ENCODE measurements around the gene SAFB2.

SAFB2 gene

DNA sequence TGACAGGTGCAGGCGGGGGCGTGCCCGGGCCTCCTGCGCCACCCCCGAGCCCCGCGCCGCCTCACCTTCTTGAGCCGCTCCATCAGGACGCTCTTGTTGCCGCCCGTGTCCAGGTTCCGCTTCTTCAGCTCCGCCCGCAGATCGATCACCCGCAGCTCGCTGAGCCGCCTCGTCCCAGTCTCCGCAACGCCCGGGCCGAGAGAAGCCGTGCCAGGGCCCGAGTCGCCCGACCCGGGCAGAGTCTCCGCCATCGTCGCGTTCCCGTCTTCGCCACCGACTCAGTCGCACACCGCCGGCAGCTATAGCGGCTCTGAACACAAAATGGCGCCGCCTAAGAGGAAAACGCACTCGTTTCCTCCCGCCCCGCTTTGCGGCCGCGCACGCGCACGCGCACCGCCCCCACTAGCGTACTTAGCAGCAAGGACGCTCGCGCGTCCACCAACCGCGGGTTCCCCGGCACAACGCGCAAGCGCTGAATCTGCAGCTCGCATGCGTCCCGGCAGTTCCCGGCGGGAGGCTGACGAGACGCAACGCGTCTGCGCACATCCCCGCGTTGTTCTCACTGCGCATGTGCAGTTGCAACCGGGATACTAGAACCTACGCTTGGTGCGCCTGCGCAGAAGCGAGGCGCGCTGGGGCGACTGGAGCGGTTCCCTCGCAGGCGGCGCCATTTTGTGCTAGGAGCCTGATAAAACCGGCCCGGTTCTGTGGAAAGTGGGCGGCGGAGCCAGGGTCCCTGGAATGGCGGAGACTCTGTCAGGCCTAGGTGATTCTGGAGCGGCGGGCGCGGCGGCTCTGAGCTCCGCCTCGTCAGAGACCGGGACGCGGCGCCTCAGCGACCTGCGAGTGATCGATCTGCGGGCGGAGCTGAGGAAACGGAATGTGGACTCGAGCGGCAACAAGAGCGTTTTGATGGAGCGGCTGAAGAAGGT lies at the start of gene SAFB2, which contains the start of gene SAFB:
Gene SAFB2 (minus strand): TSS at position 312 of the 932 bp plus-strand sequence. CDS start 61 bp downstream, at position 251.
Gene SAFB (plus strand): TSS at position 619 of the 932 bp plus-strand sequence. CDS start 123 bp downstream, at position 742.
- peak; percentile 99 to 100 for DNase-seq (ENCODE audit: low read depth in 2 of 2)

DNA sequence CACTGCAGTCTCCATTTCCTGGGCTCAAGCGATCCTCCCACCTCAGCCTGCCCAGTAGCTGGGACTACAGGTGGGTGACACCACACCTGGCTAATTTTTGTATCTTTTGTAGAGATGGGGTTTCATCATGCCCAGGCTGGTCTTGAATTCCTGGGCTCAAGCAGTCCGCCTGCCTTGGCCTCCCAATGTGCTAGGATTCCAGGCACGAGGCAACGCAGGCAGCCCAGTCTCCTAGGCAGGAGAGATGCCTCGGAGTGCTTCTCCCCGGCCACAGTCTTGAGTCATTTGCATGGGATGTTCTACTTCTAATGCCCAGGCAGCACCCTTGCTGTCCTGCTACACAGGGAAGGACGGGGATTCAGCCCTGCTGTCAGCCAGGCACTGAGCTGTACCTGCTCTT lies 49.0 kb upstream of the SAFB2 start:
- no peak for DNase-seq (ENCODE audit: low read depth in 2 of 2)

DNA sequence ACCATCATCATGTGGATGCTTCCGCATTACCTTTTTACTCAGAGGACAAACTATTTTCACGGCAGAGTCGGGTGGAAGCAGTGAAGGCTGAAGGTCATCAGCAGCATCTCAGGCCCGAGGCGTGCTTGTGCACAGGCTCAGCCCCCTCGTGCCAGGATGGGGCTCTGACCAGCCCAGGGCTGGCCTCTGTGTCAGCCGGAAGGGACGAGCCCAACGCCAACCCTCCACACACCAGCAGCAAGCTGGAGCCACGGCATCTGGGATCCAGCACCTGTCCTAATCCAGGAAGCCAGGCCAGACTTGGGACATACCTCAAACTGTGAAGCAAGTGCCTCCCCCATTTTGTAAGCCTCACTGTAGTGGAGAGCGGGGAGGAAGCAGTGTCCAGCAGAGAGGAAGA lies 46.6 kb upstream of the SAFB2 start:
- DNase-seq (ENCODE audit: low read depth in 2 of 2) = no peak

DNA sequence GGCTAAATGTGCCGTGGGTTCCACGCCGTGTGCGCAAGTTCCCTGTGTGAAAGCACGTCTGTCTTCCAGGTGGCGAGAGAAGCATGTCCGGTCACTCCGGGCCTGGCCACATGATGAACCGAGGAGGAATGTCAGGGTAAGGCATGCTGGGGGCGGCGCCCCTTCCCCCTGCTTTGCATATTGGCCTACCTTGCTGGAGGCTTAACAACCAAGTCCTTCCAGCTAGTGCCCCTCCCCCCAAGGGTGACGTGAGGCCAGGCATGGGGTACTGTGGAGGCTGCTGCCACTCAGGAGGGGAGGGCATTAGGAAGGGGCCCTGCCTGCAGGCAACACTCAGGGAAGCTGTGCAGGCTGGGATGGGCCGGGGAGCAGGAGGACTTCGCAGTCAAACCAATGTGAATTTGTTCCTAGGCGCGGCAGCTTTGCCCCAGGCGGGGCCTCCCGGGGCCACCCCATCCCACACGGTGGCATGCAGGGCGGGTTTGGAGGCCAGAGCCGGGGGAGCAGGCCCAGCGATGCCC lies 45.2 kb upstream of the SAFB2 start:
- no peak for DNase-seq (ENCODE audit: low read depth in 2 of 2)

DNA sequence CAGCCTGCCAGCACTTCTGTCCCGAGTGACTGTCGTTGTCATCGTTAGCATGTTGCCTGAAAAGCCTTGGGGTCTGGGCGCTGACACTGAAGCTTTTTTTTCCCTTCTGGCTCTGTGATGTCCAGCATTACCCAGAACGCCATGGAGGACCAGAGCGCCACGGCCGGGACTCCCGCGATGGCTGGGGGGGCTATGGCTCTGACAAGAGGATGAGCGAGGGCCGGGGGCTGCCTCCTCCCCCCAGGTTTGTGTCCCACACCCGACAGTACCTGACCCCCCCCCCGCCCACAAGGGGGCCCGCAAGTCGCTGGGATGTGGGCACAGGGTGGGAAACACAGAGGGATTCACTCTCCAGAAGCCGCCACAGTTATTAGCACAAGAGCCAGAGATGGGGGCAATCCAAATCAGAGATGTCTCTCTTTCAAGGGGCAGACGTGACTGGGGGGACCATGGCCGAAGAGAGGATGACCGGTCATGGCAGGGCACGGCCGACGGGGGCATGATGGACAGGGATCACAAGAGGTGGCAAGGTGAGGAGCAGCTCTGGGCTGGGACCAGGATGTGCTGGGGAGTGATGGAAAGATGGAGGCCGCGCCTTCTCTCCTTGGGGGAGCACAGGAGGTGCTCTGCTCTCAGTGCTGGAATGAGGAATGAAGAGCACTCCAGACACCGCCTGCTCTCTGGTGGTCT lies 44.5 kb upstream of the SAFB2 start:
- DNase-seq (ENCODE audit: low read depth in 2 of 2) = no peak

DNA sequence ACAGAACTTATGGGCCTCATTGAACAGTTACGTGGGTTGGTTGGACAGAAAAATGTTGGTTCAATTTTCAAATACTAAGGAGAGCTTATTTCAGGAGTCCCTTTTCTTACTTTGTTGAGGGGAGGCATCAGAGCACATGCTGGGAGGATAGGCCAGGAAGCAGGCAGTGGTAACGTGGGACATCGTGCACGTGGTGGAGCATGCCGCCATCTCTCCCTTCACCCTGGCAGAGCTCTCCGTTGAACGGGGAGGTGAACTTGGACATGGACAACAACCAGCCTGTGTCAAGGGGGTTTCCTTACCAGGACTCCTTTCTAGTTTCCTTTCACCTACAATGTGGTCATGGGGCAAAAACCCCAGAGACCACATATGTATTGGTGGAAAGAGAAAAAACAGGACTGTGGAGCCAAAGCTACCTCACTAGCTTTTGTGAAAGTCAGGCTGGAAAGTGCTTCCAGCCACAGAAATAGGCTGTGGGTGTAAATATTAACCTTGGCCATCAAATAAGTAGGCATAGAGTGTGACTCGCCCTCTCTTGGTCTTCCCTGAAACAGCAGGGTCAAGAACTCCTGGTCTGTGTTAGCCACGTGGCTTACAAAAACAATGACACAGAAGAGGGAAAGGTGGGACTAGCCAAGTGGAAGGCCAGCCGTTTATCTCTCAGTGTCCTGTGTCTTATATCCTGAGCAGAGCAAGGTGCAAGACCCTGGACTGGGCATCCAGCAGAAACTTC lies 43.4 kb upstream of the SAFB2 start:
- no peak for DNase-seq (ENCODE audit: low read depth in 2 of 2)

DNA sequence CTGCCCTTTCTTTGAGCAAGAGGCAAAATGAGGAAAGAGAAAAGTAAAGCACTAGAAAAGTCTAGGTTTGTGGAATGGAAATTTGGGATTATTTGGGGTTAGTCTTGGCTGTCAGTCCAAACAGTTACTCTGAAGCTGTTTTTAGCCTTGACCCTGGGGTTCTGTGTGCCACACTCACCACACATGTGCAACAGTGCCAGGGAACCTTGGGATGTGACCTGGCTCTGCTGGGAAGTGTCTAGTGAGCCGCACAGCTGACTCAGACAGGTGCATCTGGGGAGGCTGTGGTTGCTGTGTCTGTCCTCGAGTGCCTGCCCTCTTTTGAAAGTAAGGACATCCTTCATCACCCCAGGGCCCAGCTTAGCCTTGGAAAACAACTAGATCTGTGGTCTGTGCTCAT lies 41.9 kb upstream of the SAFB2 start:
- DNase-seq (ENCODE audit: low read depth in 2 of 2) = no peak

DNA sequence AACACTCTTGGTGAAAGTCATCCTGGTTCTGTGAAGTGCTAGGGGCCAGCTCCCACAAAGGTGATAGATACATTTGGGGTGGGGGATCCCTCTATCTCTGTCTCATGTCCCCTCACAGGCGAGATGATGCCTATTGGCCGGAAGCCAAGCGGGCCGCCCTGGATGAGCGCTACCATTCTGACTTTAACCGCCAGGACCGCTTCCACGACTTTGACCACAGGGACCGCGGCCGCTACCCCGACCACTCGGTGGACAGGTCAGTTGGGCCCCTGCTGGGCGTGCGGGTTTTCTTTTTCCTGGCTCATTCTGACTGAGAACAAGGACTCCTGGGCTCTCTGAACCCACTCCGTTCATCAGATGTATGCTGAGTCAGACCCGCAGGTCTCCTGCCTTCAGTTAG lies 41.3 kb upstream of the SAFB2 start:
- no peak for DNase-seq (ENCODE audit: low read depth in 2 of 2)

DNA sequence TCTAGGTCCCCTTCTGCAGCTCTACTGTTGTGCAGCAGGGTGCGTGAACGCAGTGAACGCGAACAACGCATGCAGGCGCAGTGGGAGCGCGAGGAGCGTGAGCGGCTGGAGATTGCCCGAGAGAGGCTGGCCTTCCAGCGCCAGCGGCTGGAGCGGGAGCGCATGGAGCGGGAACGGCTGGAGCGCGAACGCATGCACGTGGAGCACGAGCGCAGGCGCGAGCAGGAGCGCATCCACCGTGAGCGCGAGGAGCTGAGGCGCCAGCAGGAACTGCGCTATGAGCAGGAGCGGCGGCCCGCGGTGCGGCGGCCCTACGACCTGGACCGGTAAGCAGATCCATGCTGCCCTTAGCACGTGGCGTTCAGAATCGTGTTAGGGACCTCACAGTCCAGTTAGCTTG lies 38.9 kb upstream of the SAFB2 start:
- no peak for DNase-seq (ENCODE audit: low read depth in 2 of 2)

DNA sequence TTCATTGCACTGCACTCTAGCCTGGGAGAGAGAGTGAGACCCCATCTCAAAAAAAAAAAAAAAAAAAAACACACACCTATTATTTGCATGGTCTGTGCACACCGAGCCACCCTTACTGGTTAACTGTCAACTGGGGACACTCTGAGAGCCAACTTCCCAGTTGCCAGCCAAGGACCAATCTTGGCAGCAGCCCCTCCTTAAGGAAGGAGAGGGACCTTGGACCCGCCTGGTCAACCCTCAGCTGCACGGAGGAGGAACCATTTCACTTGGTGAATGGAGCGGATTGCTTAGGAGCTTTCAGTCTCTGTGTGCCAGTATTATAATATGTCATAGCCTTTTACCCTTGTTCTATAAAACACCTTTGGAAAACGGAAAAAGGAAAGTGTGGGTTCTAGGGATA lies 32.8 kb upstream of the SAFB2 start:
- DNase-seq (ENCODE audit: low read depth in 2 of 2) = no peak

DNA sequence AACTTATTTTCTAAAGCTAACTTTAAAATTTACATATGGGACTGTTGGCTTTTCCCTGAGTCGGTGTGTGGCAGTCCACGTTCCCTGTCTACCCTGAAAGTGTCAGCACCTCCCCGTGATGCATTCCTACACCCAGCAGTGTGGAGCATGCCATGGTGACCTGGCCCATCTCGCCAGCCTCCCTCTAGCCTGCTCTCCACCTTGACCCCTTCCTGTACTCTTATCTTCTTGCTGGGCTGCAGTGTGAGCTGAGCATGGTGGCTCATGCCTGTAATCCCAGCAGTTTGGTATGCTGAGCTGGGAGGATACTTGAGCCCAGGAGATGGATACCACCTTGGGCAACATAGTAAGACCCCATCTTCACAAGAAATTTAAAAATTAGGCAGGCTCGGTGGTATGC lies 32.4 kb upstream of the SAFB2 start:
- no peak for DNase-seq (ENCODE audit: low read depth in 2 of 2)

DNA sequence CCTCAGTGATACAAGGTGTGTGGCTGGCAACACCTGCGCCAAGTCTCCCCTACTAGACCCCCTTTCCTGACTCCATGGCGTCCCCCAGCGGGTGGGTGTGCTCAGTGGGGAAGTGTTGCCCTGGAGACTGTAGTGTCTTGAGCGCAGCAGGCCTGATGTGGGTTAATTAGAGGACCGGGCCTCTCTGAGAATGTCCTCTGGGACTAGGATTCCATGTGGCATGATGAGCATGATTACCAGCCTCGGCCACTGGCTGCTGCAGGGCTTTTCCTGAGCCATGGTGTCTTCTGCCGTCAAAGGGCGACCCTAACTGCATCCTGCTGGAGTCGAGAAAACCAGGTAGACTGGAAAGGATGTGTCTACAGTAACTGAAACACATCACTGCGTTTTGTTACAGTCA lies 29.7 kb upstream of the SAFB2 start:
- DNase-seq (ENCODE audit: low read depth in 2 of 2) = no peak

DNA sequence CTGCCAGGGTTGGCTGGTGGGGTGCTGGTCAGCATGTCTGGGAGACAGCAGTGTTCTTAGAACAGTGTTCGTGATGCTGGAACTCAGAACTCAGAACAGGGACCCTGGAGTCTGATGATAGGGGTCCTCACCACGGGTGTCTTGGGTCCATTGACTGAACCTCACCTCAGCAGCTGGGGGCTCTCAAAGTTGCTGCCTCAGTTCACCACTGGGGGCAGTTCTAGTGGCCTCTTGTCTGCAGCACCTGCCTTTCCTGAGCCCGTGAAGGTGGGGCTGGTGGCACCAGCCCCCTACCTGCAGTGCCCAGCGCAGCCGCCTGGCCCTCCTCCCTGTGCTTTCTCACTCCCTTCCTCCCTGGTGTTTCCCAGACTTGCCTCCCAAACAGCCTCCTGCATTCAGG lies 28.8 kb upstream of the SAFB2 start:
- no peak for DNase-seq (ENCODE audit: low read depth in 2 of 2)

DNA sequence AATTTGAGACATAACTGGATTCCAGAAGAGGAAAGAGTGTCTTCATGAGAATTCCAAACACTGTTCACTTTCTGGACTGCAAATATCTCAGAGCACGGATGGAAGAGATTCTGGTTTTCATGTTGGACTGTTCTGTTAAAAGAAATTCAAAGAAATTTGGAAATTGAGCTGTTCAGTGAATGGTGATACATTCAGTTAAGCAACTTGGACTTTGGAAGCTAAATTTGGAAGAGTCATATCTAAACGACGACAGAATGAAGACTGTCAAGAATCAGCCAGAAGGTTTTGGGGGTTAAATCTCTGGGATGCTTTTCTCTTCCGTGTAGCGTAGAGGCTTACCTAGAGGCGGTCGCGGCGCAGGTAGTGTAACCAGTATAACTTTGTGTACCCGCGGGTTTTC lies 25.9 kb upstream of the SAFB2 start:
- no peak for DNase-seq (ENCODE audit: low read depth in 2 of 2)

DNA sequence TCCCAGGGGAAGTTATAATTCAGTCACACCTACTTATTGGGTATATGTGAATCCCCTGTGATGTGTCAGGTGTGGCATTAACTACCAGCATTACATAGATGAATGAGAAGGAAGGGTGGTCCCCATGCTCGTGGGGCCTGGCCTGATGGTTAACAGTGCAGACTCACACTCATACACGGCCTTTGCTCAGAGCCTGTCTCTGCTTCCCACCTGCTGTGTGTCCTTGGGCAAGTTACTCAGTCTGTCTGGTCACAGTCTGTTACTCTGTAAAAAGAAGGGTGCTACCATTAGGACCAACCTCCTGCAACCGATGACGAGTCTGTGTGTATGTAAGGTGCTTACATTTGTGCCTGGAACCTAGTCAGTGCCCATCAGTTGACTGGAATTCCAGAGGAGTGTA lies 24.1 kb upstream of the SAFB2 start:
- DNase-seq (ENCODE audit: low read depth in 2 of 2) = no peak

DNA sequence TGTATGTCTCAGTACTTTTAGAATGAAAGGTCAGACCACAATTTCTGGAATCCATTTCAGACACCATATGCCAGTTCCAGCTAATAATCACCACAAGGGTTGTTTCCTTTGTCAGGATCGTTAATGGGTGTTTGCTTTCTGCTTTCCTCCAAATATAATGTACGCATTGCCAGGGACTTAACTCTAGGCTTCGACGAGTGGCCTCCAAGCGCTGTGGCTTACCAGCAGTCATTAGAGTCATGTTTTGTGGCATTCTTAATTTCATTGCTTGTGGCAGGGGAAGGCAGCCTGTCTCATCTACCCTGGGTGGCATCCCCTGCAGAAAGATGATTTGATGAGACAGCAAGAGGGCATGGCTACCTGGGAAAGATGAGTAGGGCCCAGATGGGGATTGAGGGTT lies 22.8 kb upstream of the SAFB2 start:
- DNase-seq (ENCODE audit: low read depth in 2 of 2) = no peak

DNA sequence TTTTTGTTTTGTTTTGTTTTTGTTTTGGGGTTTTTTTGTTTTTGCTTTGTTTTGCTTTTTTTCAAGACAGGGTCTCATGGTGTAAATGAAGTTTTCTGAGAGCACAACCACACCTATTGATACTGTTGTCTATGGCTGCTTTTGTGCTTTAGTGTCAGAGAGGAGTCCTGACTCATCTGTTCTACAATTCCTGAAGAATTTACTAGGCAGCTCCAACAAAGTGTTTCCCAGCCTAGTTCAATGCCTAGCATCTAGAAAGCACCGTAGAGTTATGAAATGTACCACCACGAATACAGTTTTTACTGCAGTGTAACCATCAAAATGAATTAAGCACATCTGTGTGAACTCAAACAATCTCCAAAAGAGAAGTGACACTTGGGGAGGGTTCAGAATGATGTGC lies 21.5 kb upstream of the SAFB2 start:
- no peak for DNase-seq (ENCODE audit: low read depth in 2 of 2)

DNA sequence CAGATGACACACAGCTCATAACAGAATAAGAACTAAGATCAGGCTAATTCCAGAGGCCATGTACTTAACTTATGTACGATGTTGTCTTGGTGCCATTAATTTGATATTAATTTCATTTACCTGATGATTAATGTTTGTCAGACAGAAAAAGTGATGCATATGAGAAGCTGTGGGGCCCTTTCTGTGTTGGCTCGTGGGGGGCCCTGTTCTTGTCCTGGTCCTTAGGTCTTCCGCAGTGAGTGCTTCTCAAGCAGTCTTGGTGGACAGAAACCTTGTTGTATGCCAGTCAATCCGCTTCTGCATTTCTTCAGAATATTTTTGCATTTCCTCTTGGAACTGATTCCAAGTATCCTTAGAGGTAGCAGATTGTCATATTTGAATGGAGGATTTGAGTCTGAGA lies 20.5 kb upstream of the SAFB2 start:
- no peak for DNase-seq (ENCODE audit: low read depth in 2 of 2)

DNA sequence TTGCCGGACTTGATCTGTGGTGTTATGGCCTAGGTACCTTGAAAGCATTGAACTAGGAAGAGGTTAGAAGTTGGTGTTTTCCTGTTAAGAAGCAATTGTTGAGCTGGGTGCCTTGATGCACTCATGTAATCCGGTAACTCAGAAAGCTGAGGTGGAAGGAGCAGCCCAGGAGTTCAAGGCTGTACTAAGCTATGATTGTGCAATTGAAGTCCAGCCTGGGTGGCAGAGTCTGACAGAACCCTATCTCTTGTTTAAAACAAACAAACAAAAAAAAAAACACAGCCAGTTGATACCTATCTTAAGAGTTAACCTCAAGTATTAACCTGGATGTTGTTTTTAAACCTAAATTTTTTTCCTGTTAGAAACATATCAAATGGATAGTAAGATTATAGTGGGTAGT lies 19.6 kb upstream of the SAFB2 start:
- no peak for DNase-seq (ENCODE audit: low read depth in 2 of 2)

DNA sequence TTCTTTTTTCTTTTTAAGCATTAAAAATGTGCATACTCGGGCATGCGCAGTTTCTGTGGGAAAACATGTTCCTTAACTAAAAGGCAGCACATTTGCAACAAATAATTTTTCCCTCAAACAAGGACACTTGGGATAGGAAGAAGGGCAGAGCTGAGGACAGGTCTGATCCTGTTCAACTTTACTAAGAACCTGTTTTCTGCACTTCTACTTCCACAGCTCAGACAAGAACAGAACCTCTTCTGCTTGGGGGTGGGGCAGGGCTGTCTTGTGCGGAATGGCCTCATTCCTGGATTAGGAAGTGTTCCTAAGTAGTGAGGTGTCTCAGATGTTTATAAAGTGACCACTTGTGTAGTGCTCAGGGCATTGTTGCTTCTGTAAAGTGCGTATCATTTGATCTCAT lies 18.6 kb upstream of the SAFB2 start:
- no peak for DNase-seq (ENCODE audit: low read depth in 2 of 2)

DNA sequence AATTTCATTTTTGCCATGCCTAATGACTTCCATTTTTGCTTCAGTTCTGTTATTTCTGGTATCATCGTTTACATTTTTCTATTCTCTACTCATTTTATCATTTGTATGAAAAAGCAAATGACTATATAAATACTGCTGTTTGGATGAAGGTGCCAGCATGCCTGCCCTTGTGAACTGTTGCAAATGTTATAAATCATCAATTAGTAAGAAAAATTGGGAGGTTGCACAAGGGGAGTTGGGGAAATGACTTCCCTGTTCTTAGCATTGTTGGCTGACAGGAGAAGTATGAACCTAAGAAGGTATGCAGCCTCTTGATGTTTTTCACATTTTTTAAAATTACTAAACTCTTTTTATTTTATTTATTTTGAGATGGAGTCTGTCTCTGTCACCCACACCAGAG lies 15.4 kb upstream of the SAFB2 start:
- DNase-seq (ENCODE audit: low read depth in 2 of 2) = no peak

DNA sequence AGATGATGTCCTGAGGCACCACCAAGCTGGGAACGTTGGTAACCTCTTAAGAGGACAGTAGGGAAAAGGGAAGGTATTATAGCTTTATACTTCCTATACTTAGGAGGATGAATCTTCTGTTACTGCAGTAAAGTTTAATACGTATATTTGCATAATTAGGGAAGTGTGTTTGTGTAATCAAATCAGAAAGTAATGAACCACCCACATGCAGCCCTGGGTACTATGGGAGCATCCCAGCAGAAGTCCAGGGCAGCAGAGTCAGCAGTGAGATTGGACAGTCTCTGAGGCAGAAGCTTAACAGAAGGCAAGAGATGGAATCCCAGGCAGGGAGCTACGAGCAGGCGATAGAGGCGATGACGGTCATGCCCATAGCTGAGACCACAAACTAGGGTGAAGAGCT lies 12.9 kb upstream of the SAFB2 start:
- no peak for DNase-seq (ENCODE audit: low read depth in 2 of 2)

Measured in stimulated activated CD4-positive, alpha-beta T cell treated with anti-CD3 and anti-CD28 coated beads, Interleukin-15, amount 100 ng/mL, for 48 hours (primary cell).